GM21786 (cell line): Measurements from ENCODE around the gene IMPACT.
A peak's percentile ranks its signal among the peaks of the same experiment; 100 is the strongest.

Experiments
- ATAC-seq: cut with Tn5 transposase; IDR thresholded peaks from one replicate; pipeline ENCODE4 v1.9.1; 2021; ENCODE audit not compliant: unreplicated experiment

Gene IMPACT, protein sequence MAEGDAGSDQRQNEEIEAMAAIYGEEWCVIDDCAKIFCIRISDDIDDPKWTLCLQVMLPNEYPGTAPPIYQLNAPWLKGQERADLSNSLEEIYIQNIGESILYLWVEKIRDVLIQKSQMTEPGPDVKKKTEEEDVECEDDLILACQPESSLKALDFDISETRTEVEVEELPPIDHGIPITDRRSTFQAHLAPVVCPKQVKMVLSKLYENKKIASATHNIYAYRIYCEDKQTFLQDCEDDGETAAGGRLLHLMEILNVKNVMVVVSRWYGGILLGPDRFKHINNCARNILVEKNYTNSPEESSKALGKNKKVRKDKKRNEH

DNA sequence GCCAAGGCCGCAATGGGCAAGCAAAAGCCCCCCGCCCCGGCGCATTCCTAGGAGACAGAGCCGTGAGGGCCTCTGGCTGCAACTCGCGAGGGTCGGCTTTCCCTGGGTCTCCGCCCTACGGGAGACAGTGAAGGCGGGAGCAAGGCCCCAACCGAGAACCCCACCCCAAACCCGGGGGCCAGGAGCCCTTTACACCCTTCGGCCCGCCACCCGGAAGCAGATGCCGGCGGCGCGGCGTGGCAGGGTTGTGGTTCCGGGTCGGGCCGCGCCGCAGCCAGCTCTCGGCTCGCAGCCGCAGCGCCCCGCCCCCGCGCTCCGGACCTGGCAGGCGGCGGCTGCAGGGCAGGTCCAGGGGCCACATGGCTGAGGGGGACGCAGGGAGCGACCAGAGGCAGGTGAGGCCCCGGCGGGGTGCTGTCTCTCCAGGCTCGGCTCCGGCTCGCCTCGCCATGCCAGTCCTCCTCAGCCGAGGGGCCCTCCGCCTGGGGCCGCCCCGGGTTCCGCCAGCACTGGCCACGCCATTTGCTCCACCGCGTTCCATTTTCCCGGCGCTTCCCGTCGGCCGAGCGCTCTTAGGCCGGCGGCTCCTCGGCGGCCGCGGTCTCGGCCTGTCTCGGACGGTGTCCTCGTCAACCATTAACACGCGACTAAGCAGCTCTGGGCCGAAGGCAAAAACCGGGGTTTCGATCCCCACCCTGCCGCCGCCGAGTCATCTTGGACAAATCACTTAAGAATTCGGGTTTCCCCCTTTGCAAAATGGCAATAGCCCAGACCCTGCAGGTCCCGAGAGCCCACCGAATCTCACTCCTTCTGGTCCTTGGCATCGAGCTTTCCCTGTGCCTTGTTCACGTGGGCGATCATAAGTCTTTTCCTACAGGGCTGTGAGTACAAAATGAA, at the start of gene IMPACT:
Gene IMPACT (plus strand): TSS at position 273 of the 897 bp plus-strand sequence. CDS start 87 bp downstream, at position 360.
- peak; percentile 74 for ATAC-seq

DNA sequence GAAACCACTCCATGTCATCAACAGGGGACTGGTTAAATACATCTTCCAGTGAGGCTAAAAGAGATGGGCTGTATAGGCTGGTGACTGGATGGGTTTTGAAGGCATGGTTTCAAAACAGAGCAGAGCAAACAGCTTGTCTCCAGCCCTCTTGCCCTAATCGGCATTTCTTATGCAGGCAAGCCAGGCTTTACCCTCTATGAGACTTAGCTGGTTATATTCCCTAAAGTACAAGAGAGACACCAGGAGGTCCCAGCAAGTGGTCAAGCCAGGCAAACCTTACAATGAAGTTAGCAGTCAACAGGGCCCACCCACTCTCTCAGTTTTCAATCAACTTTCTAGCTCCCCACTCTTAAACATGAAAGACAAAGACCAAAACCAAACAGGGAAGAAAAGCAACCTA, 47.9 kb upstream of the IMPACT start:
- ATAC-seq = no peak

- ATAC-seq = no peak
Observed at GRCh38 chr18:24380163-24380747, 46.2 kb upstream of the IMPACT start.

DNA sequence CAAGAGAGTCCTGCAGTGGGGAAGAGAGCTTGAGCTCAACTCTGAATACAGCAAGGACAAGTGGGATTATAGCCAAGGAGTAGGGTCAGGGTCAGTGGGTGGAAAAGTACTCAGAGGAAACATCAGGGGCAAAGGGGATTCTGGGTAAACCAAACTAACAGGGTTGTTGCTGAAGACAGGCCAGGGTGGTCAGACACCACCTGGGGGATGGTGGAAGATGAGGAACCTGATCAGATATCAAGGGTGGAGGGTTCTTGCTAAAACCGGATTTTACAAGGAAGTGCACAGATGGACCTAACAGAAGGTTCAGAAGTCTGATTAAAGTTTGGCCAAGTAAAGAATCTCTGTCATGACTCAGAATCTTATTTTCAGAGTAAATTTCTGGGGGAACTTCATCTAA, 45.3 kb upstream of the IMPACT start:
- ATAC-seq = no peak

DNA sequence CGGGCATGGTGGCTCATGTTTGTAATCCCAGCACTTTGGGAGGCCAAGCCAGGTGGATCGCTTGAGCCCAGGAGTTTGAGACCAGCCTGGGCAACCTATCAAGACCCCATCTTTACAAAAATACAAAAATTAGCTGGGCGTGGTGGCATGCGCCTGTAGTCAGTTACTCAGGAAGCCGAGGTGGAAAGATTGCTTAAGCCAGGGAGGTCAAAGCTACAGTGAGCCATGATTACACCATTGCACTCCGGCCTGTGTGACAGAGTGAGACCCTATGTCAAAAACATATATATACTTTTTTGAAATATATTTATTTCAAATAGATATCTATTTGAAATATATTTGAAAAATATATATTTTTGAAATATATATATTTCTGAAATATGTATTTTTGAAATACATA, 39.8 kb upstream of the IMPACT start:
- no peak for ATAC-seq

DNA sequence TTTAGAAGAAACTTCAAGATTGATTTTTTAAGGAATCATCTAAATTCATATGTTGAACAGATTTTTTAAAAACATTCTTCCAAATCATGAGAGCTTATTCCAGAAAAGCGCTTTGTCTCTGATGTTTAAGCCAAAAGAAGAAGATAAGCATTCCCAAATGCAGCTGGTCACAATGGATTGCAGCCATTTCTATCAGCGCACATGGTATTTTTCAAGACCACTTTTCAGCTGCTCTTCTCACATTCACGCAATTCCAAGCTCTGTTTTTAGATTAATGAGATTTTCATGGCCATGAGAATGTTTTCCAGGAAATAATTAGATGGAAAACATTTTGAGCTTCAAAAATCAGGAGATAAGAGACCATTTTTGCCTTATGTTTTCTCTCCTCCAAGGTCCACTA, 37.5 kb upstream of the IMPACT start:
- no peak for ATAC-seq

DNA sequence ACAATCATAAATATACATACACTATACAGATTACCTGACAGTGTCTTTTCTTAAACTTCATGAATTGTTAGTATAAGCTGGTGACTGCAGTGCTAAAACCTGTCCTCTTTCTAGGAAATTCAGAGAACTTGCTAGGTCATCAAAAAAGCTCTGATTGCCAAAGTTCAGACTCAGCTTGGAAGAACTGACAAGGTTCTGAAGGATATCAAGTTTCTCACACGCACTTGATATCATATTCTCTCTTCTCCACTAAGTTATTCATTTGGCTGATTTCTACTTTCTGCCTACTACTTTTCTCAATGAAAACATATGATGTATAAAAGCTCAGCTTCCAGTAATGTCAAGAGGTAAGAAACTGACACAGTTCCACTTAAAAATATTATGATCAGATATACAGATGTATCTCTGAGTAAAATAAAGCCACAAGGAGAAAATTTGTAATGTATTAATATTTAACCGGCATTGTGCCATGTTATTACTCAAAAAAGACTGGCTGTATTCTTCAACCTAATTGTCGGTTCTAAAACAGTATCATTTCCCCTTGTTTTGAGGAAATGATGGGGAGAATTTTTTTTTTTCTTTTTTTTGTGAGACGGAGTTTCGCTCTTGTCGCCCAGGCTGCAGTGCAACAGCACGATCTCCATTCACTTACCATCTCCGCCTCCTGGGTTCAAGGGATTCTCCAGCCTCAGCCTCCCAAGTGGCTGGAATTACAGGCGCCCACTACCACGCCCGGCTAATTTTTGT, 31.2 kb upstream of the IMPACT start:
- ATAC-seq = no peak

GRCh38 chr18:24396082-24396633, 30.3 kb upstream of the IMPACT start:
- ATAC-seq = no peak

- no peak for ATAC-seq
Observed at GRCh38 chr18:24397131-24397693, 29.3 kb upstream of the IMPACT start.

GRCh38 chr18:24397694-24398368, 28.6 kb upstream of the IMPACT start, which contains the start of gene OSBPL1A:
TSS of gene OSBPL1A (minus strand) at chr18:24397824. CDS start at chr18:24377533, 20,291 bp downstream.
- no peak for ATAC-seq

GRCh38 chr18:24398540-24398939, 27.9 kb upstream of the IMPACT start:
- no peak for ATAC-seq

DNA sequence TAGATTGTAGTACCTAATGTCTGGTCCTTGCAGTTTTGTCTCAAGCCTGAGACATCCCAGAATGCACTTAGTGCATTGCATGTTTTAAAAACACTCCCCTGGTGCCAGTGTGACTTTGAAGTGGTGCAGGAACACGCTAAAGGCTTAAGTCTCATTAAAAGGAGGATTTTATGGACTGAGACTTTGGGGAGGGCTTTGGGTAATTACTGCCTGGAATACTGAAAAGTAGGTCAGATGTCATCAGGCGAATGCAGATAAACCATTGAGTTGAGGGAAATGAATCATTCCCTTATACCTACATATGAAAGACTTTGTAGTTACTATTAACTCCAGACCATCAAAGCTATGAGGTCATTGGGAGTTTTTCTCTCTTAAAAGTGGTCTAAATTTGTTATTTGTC, 25.9 kb upstream of the IMPACT start:
- no peak for ATAC-seq

DNA sequence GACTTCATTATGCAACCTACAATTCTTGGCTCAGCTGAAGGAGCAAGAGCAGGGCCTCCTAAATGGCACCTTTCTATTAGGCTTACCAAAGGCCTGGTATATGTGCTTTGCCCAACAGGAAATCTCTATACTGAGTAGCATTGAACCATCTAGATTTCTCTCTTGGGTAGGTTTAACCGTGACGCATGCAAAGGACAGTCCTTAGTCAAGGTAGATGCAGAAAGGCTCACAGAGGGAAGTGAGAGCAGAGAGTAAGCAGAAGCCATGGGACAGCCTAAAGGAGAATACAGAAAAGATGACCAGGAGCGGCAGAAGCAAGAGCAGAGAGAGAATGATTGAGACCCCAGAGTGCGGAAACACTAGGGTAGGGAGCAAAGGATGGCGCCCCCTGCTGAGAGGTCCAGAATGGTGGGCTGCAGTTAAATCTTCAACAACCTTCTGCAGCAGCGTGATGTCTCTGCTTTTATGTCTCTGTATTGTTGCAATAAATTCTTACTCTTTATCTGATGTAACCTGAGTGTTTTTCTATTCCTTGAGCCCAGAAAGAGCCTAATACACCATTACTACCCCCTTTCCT, 24.2 kb upstream of the IMPACT start:
- ATAC-seq = no peak

DNA sequence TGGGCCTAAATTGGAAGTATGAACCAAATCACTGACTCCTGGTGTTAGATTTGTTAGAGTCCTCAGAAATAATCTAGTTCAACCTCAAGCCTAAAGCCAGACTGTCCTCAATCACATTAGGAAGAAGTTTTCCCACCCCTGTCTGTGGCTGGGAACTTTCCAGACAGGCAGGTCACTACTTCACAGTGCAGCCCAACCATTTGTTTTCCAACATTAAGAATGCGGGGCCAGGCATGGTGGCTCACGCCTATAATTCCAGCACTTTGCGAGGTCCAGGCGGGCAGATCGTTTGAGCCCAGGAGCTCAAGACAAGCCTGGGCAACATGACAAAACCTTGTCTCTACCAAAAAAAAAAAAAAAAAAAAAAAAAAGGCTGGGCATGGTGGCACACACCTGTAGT, 23.4 kb upstream of the IMPACT start:
- no peak for ATAC-seq

DNA sequence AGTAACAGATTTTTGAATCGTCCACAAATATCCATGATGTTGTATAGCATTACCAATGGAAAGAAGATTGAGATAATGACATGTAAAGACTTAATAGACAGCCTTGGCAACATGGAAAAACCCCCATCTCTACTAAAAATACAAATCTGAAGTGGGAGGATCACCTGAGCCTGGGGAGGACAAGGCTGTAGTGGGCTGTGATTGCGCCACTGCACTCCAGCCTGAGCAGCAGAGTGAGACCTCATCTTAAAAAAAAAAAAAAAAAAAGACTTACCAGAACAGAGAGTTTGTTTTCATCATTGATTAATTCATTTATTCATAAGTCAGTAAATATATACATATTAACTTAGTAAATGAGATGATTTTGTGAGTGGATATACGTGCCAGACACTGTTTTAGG, 21.9 kb upstream of the IMPACT start:
- ATAC-seq = no peak

GRCh38 chr18:24408496-24408895, 18.0 kb upstream of the IMPACT start:
- no peak for ATAC-seq

GRCh38 chr18:24413148-24413547, 13.3 kb upstream of the IMPACT start:
- ATAC-seq = no peak

DNA sequence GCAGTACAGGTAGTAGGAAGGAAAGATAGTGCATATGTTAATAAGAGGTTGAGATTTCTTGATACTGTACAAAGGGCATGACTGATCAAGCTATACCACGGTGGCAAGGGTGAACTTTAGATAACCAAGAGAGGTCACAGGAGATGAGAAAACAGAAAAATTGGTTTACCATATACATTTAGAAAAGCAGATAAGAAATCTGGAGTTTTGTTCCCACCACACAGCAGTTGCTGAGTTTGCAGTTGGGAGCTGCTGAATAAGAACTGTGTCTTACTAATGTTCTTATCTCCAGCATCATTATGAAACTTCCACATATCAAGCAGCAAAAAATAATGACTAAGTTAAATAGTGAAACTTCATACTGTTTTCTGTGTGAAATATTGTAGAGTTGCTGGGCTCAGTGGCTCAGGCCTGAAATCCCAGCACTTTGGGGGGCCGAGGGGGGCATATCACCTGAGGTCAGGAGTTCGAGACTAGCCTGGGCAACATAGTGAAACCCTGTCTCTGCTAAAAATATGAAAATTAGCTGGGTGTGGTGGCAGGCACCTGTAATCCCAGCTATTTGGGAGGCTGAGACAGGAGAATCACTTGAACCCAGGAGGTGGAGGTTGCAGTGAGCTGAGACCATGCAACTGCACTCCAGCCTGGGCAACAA, 12.0 kb upstream of the IMPACT start:
- no peak for ATAC-seq

GRCh38 chr18:24417480-24417879, 9.0 kb upstream of the IMPACT start:
- ATAC-seq = no peak
